ENCODE results near the gene KCNH5. TPM values are rescaled to one million over a fixed set of nuclear protein-coding genes. Genes with fewer than 3 reads are reported as not detected.

The KCNH5 gene
- total and polyA plus RNA-seq, 2 of the 13 experiments (the other 11 are each of a cell fraction or from before 2014, with no cell fraction given): not detected

DNA sequence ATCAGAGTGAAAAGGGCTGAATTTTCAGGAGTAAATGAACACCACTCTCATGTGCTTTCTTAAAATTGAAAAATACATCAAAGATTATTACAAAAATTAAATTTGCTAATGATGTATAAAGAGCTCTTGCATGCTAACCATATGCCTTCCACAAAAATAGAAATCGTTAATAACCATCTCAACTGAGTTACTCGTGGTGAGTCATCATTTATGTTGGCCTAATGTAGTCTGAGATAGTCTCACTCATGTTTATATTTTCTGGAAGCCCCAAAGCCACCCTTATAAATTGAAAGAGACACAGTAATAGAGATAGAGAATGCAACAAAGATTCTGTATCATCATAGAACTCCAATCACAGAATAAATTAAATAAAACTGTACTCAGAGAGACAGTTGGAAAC lies 131.2 kb downstream of the KCNH5 start:
- no peaks in the 10 kb centered on the region for H3K36me3 ChIP-seq (replicated peaks in 1 of 2; ENCODE audit: control insufficient read depth in 1 of 2, insufficient read depth in 2 of 2, low read length in 2 of 2)
- DNase-seq (ENCODE audit: low spot score) (no peak), FAIRE-seq (no peak), ATAC-seq (no peak)
- H3K4me3 ChIP-seq (replicated peaks in 1 of 3; ENCODE audit: insufficient read depth in 1 of 3, low read depth in 2 of 3, low read length in 3 of 3): no peak overlapping the region
- ChIA-PET POLR2A (no interaction called here), CTCF (ENCODE audit: low intra/inter-chr PET ratio, low total read pairs) (no interaction called here)
- no peaks in the 10 kb centered on the region for H3K27me3 ChIP-seq (ENCODE audit: control insufficient read depth in 1 of 2, insufficient read depth in 2 of 2, low read length in 2 of 2)
- H3K79me2 ChIP-seq (ENCODE audit: insufficient read depth, low read length): no peaks in the 10 kb centered on the region
- WGBS (ENCODE audit: low lambda C conversion rate): 2% methylated on average over 2 of the region's 2 CpGs
- H3K4me1 ChIP-seq (ENCODE audit: insufficient read depth, low read length): no peaks in the 10 kb centered on the region
- BruUV-seq (replicated peaks): no TSS peak
- intact Hi-C loops (cut with micrococcal nuclease; ENCODE audit: unreplicated experiment): no loop called here
- no peaks in the 10 kb centered on the region for H4K20me1 ChIP-seq (ENCODE audit: insufficient read depth, low read length)
- TF ChIP-seq NCOA2 (CRISPR knock-in tag; IDR thresholded peaks at IDR 0.05) (no peak), EZH2 (conservative IDR thresholded peaks at IDR 0.05; ENCODE audit: low read depth, low read length) (no peak), FOXM1 (CRISPR knock-in tag; IDR thresholded peaks at IDR 0.05) (no peak), HOXA9 (CRISPR knock-in tag; IDR thresholded peaks at IDR 0.05; ENCODE audit: borderline replicate concordance) (no peak), NFE2L2 (IDR thresholded peaks at IDR 0.05; ENCODE audit: low read length) (no peak)
- TF ChIP-seq, protein P1, sequence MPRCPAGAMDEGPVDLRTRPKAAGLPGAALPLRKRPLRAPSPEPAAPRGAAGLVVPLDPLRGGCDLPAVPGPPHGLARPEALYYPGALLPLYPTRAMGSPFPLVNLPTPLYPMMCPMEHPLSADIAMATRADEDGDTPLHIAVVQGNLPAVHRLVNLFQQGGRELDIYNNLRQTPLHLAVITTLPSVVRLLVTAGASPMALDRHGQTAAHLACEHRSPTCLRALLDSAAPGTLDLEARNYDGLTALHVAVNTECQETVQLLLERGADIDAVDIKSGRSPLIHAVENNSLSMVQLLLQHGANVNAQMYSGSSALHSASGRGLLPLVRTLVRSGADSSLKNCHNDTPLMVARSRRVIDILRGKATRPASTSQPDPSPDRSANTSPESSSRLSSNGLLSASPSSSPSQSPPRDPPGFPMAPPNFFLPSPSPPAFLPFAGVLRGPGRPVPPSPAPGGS (CRISPR knock-in tag; IDR thresholded peaks at IDR 0.05): no peak
- no peak overlapping the region for H3K9ac ChIP-seq (ENCODE audit: insufficient read depth, low read depth, low read length)
- no peak overlapping the region for H2AFZ ChIP-seq (ENCODE audit: low read length)
- no peak overlapping the region for H3K27ac ChIP-seq (ENCODE audit: extremely low read length, insufficient read depth, low read length)
- in situ Hi-C loops (cut with HindIII; ENCODE audit: extremely low pct_ligation_motif_present, low pct_unique_long_range_greater_than_20kb): no loop called here
- no peaks in the 10 kb centered on the region for H3K9me3 ChIP-seq (ENCODE audit: low read length)
- H3K4me2 ChIP-seq (ENCODE audit: low read depth, low read length): no peak overlapping the region

DNA sequence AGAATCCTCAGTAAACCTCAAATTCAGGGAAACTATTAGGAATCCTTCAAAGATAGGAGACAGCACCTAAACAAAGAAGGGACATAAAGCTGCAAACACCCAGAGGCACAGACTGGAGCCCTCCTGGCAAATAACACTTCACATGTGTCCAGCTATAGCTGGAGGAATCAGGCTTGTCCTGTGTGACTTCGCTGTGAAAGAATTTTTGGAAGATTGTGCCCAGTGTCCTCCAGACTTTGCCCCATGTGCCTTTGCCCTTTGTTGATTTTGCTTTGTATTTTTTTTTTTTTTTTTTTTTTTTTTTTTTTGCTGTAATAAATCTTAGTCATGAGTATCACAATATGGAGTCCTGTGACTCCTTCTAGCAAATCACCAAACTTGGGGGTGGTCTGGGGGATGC lies 136.8 kb downstream of the KCNH5 start:
- 10% methylated on average over 1 of the region's 1 CpG for WGBS (ENCODE audit: low lambda C conversion rate)
- no peak overlapping the region for H3K27ac ChIP-seq (ENCODE audit: extremely low read length, insufficient read depth, low read length)
- in situ Hi-C loops (cut with HindIII; ENCODE audit: extremely low pct_ligation_motif_present, low pct_unique_long_range_greater_than_20kb) (no loop called here), intact Hi-C loops (cut with micrococcal nuclease; ENCODE audit: unreplicated experiment) (no loop called here)
- no peak overlapping the region for H3K4me2 ChIP-seq (ENCODE audit: low read depth, low read length)
- H3K27me3 ChIP-seq (ENCODE audit: control insufficient read depth in 1 of 2, insufficient read depth in 2 of 2, low read length in 2 of 2): no peaks in the 10 kb centered on the region
- DNase-seq (ENCODE audit: low spot score) (no peak), FAIRE-seq (no peak), ATAC-seq (no peak)
- H2AFZ ChIP-seq (ENCODE audit: low read length): no peak overlapping the region
- ChIA-PET CTCF (ENCODE audit: low intra/inter-chr PET ratio, low total read pairs) (no interaction called here), POLR2A (no interaction called here)
- H3K9ac ChIP-seq (ENCODE audit: insufficient read depth, low read depth, low read length): no peak overlapping the region
- no peaks in the 10 kb centered on the region for H4K20me1 ChIP-seq (ENCODE audit: insufficient read depth, low read length)
- no peaks in the 10 kb centered on the region for H3K79me2 ChIP-seq (ENCODE audit: insufficient read depth, low read length)
- H3K4me3 ChIP-seq (replicated peaks in 1 of 3; ENCODE audit: insufficient read depth in 1 of 3, low read depth in 2 of 3, low read length in 3 of 3): no peak overlapping the region
- no peaks in the 10 kb centered on the region for H3K36me3 ChIP-seq (replicated peaks in 1 of 2; ENCODE audit: control insufficient read depth in 1 of 2, insufficient read depth in 2 of 2, low read length in 2 of 2)
- H3K4me1 ChIP-seq (ENCODE audit: insufficient read depth, low read length): no peaks in the 10 kb centered on the region
- no TSS peak for BruUV-seq (replicated peaks)
- no peaks in the 10 kb centered on the region for H3K9me3 ChIP-seq (ENCODE audit: low read length)
- TF ChIP-seq, protein P2, sequence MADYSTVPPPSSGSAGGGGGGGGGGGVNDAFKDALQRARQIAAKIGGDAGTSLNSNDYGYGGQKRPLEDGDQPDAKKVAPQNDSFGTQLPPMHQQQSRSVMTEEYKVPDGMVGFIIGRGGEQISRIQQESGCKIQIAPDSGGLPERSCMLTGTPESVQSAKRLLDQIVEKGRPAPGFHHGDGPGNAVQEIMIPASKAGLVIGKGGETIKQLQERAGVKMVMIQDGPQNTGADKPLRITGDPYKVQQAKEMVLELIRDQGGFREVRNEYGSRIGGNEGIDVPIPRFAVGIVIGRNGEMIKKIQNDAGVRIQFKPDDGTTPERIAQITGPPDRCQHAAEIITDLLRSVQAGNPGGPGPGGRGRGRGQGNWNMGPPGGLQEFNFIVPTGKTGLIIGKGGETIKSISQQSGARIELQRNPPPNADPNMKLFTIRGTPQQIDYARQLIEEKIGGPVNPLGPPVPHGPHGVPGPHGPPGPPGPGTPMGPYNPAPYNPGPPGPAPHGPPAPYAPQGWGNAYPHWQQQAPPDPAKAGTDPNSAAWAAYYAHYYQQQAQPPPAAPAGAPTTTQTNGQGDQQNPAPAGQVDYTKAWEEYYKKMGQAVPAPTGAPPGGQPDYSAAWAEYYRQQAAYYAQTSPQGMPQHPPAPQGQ (CRISPR knock-in tag; IDR thresholded peaks at IDR 0.05; ENCODE audit: borderline replicate concordance): no peak
- TF ChIP-seq, protein P3, sequence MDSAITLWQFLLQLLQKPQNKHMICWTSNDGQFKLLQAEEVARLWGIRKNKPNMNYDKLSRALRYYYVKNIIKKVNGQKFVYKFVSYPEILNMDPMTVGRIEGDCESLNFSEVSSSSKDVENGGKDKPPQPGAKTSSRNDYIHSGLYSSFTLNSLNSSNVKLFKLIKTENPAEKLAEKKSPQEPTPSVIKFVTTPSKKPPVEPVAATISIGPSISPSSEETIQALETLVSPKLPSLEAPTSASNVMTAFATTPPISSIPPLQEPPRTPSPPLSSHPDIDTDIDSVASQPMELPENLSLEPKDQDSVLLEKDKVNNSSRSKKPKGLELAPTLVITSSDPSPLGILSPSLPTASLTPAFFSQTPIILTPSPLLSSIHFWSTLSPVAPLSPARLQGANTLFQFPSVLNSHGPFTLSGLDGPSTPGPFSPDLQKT (CRISPR knock-in tag; IDR thresholded peaks at IDR 0.05; ENCODE audit: borderline replicate concordance): no peak
- TF ChIP-seq ERF (CRISPR knock-in tag; IDR thresholded peaks at IDR 0.05): no peak
- TF ChIP-seq SP5 (CRISPR knock-in tag; IDR thresholded peaks at IDR 0.05; ENCODE audit: borderline replicate concordance, low read depth): no peak
- TF ChIP-seq ZNF350 (CRISPR knock-in tag; IDR thresholded peaks at IDR 0.05; ENCODE audit: borderline replicate concordance, low read depth): no peak
- TF ChIP-seq NR2F6 (IDR thresholded peaks at IDR 0.05): no peak
- no peak for TF ChIP-seq NR2F6 (CRISPR knock-in tag; IDR thresholded peaks at IDR 0.05)
- TF ChIP-seq, protein P4, sequence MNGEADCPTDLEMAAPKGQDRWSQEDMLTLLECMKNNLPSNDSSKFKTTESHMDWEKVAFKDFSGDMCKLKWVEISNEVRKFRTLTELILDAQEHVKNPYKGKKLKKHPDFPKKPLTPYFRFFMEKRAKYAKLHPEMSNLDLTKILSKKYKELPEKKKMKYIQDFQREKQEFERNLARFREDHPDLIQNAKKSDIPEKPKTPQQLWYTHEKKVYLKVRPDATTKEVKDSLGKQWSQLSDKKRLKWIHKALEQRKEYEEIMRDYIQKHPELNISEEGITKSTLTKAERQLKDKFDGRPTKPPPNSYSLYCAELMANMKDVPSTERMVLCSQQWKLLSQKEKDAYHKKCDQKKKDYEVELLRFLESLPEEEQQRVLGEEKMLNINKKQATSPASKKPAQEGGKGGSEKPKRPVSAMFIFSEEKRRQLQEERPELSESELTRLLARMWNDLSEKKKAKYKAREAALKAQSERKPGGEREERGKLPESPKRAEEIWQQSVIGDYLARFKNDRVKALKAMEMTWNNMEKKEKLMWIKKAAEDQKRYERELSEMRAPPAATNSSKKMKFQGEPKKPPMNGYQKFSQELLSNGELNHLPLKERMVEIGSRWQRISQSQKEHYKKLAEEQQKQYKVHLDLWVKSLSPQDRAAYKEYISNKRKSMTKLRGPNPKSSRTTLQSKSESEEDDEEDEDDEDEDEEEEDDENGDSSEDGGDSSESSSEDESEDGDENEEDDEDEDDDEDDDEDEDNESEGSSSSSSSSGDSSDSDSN (CRISPR knock-in tag; IDR thresholded peaks at IDR 0.05): no peak
